HEK293 (cell line): ENCODE measurements around the gene TMEM120A.

Experiments
- CTCF ChIA-PET: fragments of 350-600 bp; formaldehyde crosslinking; extraction: SDS; loops from one replicate; lab custom pipeline; 2021; ENCODE audit warnings: antibody characterized with exemption; lab: Yijun Ruan, JAX
- POLR2A ChIA-PET: fragments of 300-600 bp; formaldehyde crosslinking; extraction: SDS; loops from one replicate; lab custom pipeline; 2020; ENCODE audit warnings: antibody characterized with exemption, inconsistent platforms; lab: Yijun Ruan, JAX
- H3K27ac ChIP-seq: fragments of 200-500 bp; sonication (Bioruptor generic); 2 replicates; pipeline ENCODE4 v1.5.1; 2014; ENCODE audit warnings: low read depth, low read length, control low read depth, inconsistent platforms; ENCODE audit errors: extremely low read depth
- H3K36me3 ChIP-seq, 2 experiments: fragments of 200-500 bp in 1 of 2; sonication (Bioruptor generic) in 1 of 2; 1 replicate in 1 of 2; 2 replicates in 1 of 2; pipeline ENCODE4 v1.5.1; 2014 to 2017; ENCODE audit warnings: inconsistent platforms in 2 of 2, low read length in 2 of 2; ENCODE audit not compliant: control insufficient read depth in 2 of 2, insufficient read depth in 1 of 2
- H3K4me1 ChIP-seq: fragments of 200-500 bp; sonication (Bioruptor generic); 2 replicates; pipeline ENCODE4 v1.5.1; 2014; ENCODE audit warnings: mild to moderate bottlenecking, low read length, inconsistent platforms; ENCODE audit not compliant: control insufficient read depth, insufficient read depth
- H3K4me3 ChIP-seq: 2 replicates; pipeline ENCODE4 v1.5.1; 2011; ENCODE audit warnings: low read depth, mild to moderate bottlenecking, control low read depth, low read length, moderate library complexity
- H3K9me3 ChIP-seq: fragments of 200-500 bp; sonication (Bioruptor generic); 2 replicates; pipeline ENCODE4 v1.5.1; 2014; ENCODE audit warnings: low read depth, low read length, inconsistent platforms; ENCODE audit not compliant: control insufficient read depth, insufficient read depth
- KLF16 ChIP-seq: fragments of 450-650 bp; formaldehyde crosslinking; IDR thresholded peaks from 2 replicates; pipeline ENCODE4 v1.5.1; 2017; ENCODE audit warnings: missing biosample characterization, missing genetic modification characterization
- ZFP69B ChIP-seq: fragments of 450-650 bp; formaldehyde crosslinking; IDR thresholded peaks from 2 replicates; pipeline ENCODE4 v1.5.1; 2016; ENCODE audit warnings: missing biosample characterization, missing genetic modification characterization
- ZNF121 ChIP-seq: fragments of 450-650 bp; formaldehyde crosslinking; IDR thresholded peaks from 2 replicates; pipeline ENCODE4 v1.5.1; 2016; ENCODE audit warnings: missing biosample characterization, missing genetic modification characterization
- ZNF341 ChIP-seq: fragments of 450-650 bp; formaldehyde crosslinking; IDR thresholded peaks from 2 replicates; pipeline ENCODE4; 2016; ENCODE audit warnings: low read depth, missing biosample characterization, missing genetic modification characterization
- ZNF37A ChIP-seq: fragments of 450-650 bp; IDR thresholded peaks from 2 replicates; pipeline ENCODE4 v1.5.1; 2018; ENCODE audit warnings: missing biosample characterization, missing genetic modification characterization
- TF ChIP-seq, protein P1 (sequence below): fragments of 450-650 bp; formaldehyde crosslinking; IDR thresholded peaks from 2 replicates; pipeline ENCODE4 v1.5.1; 2017; ENCODE audit warnings: missing biosample characterization, mild to moderate bottlenecking, missing genetic modification characterization, moderate library complexity
- TF ChIP-seq, protein P2 (sequence below): fragments of 450-650 bp; formaldehyde crosslinking; IDR thresholded peaks from 2 replicates; pipeline ENCODE4 v1.5.1; 2016; ENCODE audit warnings: missing biosample characterization, missing genetic modification characterization
- TF ChIP-seq, protein P3 (sequence below): fragments of 450-650 bp; formaldehyde crosslinking; IDR thresholded peaks from 2 replicates; pipeline ENCODE4 v1.5.1; 2016; ENCODE audit warnings: missing biosample characterization, missing genetic modification characterization

TMEM120A gene

DNA sequence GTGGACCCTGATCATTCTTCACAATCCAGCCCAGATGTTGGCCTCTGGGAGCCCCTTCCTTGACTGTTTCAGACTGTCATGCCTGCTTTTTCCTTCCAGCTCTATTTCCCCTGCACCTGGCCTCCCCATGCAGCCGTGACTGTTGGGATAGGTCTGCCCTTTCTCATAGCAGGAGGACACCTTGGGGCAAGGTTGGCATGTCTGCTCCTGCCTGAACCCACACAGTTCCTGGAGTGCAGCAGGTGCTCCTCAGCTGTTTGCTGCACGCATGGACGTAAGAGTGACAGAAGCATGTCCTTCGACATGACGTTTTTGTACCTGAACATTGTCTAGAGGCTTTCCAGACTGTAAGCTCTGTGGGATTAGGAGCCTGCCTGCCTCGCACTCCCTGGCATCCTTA, 55.5 kb downstream of the TMEM120A start:
- no peaks in the 10 kb centered on the region; a peak in 1 of 3 replicates for H3K36me3 ChIP-seq
- H3K9me3 ChIP-seq: no peaks in the 10 kb centered on the region
- TF ChIP-seq, protein P1, sequence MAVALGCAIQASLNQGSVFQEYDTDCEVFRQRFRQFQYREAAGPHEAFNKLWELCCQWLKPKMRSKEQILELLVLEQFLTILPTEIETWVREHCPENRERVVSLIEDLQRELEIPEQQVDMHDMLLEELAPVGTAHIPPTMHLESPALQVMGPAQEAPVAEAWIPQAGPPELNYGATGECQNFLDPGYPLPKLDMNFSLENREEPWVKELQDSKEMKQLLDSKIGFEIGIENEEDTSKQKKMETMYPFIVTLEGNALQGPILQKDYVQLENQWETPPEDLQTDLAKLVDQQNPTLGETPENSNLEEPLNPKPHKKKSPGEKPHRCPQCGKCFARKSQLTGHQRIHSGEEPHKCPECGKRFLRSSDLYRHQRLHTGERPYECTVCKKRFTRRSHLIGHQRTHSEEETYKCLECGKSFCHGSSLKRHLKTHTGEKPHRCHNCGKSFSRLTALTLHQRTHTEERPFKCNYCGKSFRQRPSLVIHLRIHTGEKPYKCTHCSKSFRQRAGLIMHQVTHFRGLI (tag by site-specific recombination): no peak
- TF ChIP-seq, all 188 proteins: peak for 0
- CTCF ChIA-PET: interaction anchor here (0.6 kb wide), 1 partner anchor 352 kb away, joined by 3 read pairs; no protein-coding TSS in a partner anchor
- Histone ChIP-seq H3K27ac (no peak overlapping the region), H3K4me1 (no peaks in the 10 kb centered on the region), H3K4me3 (no peak overlapping the region)
- POLR2A ChIA-PET: no interaction called here

DNA sequence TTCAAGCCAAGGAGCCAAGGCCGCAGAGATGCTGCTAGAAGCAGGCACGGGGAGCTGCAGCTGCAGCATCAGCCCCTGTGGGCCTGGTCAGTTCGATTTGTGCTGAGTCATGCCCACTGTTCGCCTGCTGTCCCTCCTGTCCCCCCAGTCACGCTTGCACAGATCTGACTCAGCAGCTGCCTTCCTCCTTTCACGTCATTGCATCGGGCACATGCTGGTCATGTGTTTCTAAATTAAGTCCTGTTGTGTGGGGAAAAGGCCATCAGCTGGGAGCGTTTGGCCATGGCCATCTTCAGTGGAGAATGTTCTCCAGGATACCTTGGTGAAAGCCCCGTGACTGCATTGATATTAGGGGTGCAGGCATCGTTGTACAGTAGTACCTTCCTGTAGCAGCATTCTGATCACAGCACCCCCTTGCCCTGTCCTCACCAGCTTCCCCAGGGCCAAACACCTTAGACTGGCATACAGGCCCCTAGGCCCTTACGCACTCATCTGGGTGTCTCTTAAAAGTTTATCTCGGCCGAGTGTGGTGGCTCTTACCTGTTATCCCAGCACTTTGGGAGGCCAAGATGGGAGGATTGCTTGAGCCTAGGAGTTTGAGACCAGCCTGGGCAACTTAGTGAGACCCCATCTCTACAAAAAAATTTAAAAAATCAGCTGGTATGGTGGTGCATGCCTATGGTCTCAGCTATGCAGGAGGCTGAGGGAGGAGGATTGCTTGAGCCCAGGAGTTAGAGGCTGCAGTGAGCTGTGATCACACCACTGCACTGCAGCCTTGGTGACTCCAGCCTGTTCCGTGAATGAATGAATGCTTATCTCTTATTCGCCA, 56.2 kb downstream of the TMEM120A start:
- ChIA-PET CTCF (interaction anchor here (0.6 kb wide), 1 partner anchor 353 kb away, joined by 3 read pairs; no protein-coding TSS in a partner anchor), POLR2A (no interaction called here)
- Histone ChIP-seq H3K4me3 (no peak overlapping the region), H3K9me3 (no peaks in the 10 kb centered on the region), H3K27ac (no peak overlapping the region), H3K4me1 (no peaks in the 10 kb centered on the region), H3K36me3 (no peaks in the 10 kb centered on the region; a peak in 1 of 3 replicates)
- TF ChIP-seq, protein P2, sequence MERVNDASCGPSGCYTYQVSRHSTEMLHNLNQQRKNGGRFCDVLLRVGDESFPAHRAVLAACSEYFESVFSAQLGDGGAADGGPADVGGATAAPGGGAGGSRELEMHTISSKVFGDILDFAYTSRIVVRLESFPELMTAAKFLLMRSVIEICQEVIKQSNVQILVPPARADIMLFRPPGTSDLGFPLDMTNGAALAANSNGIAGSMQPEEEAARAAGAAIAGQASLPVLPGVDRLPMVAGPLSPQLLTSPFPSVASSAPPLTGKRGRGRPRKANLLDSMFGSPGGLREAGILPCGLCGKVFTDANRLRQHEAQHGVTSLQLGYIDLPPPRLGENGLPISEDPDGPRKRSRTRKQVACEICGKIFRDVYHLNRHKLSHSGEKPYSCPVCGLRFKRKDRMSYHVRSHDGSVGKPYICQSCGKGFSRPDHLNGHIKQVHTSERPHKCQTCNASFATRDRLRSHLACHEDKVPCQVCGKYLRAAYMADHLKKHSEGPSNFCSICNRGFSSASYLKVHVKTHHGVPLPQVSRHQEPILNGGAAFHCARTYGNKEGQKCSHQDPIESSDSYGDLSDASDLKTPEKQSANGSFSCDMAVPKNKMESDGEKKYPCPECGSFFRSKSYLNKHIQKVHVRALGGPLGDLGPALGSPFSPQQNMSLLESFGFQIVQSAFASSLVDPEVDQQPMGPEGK (tag by site-specific recombination): peak; percentile 42; the same call in 1 of the 2 replicates
- TF ChIP-seq, protein P3, sequence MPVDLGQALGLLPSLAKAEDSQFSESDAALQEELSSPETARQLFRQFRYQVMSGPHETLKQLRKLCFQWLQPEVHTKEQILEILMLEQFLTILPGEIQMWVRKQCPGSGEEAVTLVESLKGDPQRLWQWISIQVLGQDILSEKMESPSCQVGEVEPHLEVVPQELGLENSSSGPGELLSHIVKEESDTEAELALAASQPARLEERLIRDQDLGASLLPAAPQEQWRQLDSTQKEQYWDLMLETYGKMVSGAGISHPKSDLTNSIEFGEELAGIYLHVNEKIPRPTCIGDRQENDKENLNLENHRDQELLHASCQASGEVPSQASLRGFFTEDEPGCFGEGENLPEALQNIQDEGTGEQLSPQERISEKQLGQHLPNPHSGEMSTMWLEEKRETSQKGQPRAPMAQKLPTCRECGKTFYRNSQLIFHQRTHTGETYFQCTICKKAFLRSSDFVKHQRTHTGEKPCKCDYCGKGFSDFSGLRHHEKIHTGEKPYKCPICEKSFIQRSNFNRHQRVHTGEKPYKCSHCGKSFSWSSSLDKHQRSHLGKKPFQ (tag by site-specific recombination): no peak
- TF ChIP-seq ZNF341 (tag by site-specific recombination): peak; percentile 50
- 0 out of 2 replicates have a peak, but pooled peaks have one; percentile 52 for TF ChIP-seq ZNF121 (tag by site-specific recombination)
- no peak for TF ChIP-seq KLF16 (tag by site-specific recombination)
- TF ChIP-seq ZFP69B (tag by site-specific recombination): no peak
- no peak for TF ChIP-seq ZNF37A
- TF ChIP-seq, all 188 proteins: peak for 3
